Fibroblast of lung (primary cell): ENCODE measurements around the gene CFAP92. TPM values are rescaled to one million over a fixed set of nuclear protein-coding genes. Genes with fewer than 3 reads are reported as not detected.

Experiments
- DNase-seq, 2 donors: peaks; one replicate each; pipeline versions ENCODE4 v3.0.0 to v3.0.0-alpha.2; 2010; ENCODE audit warnings: low read depth in 2 of 2
- H2AFZ ChIP-seq: 2 replicates; pipeline ENCODE4 v1.5.1; 2012; ENCODE audit warnings: low read length, control low read depth, inconsistent platforms
- H3K27ac ChIP-seq: 2 replicates; pipeline ENCODE4 v1.5.1; 2011; ENCODE audit warnings: low read length, control low read depth; ENCODE audit not compliant: insufficient read depth
- H3K27me3 ChIP-seq: 2 replicates; pipeline ENCODE4 v1.5.1; 2011; ENCODE audit warnings: mild to moderate bottlenecking, low read length; ENCODE audit not compliant: control insufficient read depth, insufficient read depth
- H3K36me3 ChIP-seq: 2 replicates; pipeline ENCODE4 v1.5.1; 2011; ENCODE audit warnings: low read length; ENCODE audit not compliant: control insufficient read depth, insufficient read depth
- H3K4me1 ChIP-seq: 2 replicates; pipeline ENCODE4 v1.5.1; 2011; ENCODE audit warnings: low read length; ENCODE audit not compliant: control insufficient read depth, insufficient read depth; ENCODE audit errors: extremely low read depth
- H3K4me2 ChIP-seq: 2 replicates; pipeline ENCODE4 v1.5.1; 2011; ENCODE audit warnings: low read length, control low read depth; ENCODE audit not compliant: insufficient read depth; ENCODE audit errors: extremely low read depth
- H3K4me3 ChIP-seq, 4 experiments: fragments of 200-600 bp in 1 of 4; sonication (generic) in 1 of 4; replicated peaks in 1 of 4; 2 replicates each; pipeline ENCODE4 v1.5.1; 2011 to 2016; ENCODE audit warnings: low read length in 4 of 4, low read depth in 3 of 4, mild to moderate bottlenecking in 3 of 4, control low read depth in 2 of 4, inconsistent platforms in 1 of 4, mixed read lengths in 1 of 4; ENCODE audit not compliant: insufficient read depth in 1 of 4; ENCODE audit errors: control extremely low read depth in 1 of 4
- H3K79me2 ChIP-seq: 2 replicates; pipeline ENCODE4 v1.5.1; 2012; ENCODE audit warnings: mild to moderate bottlenecking, low read length, inconsistent platforms; ENCODE audit not compliant: control insufficient read depth, insufficient read depth
- H3K9ac ChIP-seq: 2 replicates; pipeline ENCODE4 v1.5.1; 2011; ENCODE audit warnings: mild to moderate bottlenecking, low read length, control low read depth; ENCODE audit not compliant: insufficient read depth
- H3K9me3 ChIP-seq: 2 replicates; pipeline ENCODE4 v1.5.1; 2012; ENCODE audit warnings: low read depth, low read length; ENCODE audit not compliant: control insufficient read depth, insufficient read depth
- H4K20me1 ChIP-seq: 2 replicates; pipeline ENCODE4 v1.5.1; 2011; ENCODE audit warnings: low read length; ENCODE audit not compliant: control insufficient read depth, insufficient read depth; ENCODE audit errors: extremely low read depth
- CTCF ChIP-seq, 2 donors: IDR thresholded peaks in 1 of 2; conservative IDR thresholded peaks in 1 of 2; 1 replicate in 1 of 2; 2 replicates in 1 of 2; pipeline ENCODE4 v1.5.1; 2011 to 2012; ENCODE audit warnings: low read length in 2 of 2, control low read depth in 1 of 2, inconsistent platforms in 1 of 2, low read depth in 1 of 2, mild to moderate bottlenecking in 1 of 2
- EZH2 ChIP-seq: IDR thresholded peaks from 2 replicates; pipeline ENCODE4 v1.5.1; 2012; ENCODE audit warnings: low read length, control low read depth, mild to moderate bottlenecking; ENCODE audit errors: missing control alignments
- polyA plus RNA-seq, 2 donors: library from polyadenylated mRNA; depleted of rRNA in 1 of 2; stranded (reverse) in 1 of 2; unstranded in 1 of 2; fragments of >200 nt; gene quantifications; 2 replicates each; pipeline ENCODE4 v1.2.1, GENCODE V29; 2011 to 2012; ENCODE audit warnings: missing spikeins in 1 of 2
- total RNA-seq: library from RNA; depleted of rRNA; stranded (reverse); fragments of >200 nt; gene quantifications from 2 replicates; pipeline ENCODE4 v1.2.1, GENCODE V29; 2014

CFAP92 gene
- total and polyA plus RNA-seq, 2 donors (not counting 1 experiment from before 2014, with no cell fraction given), result 0.07 TPM; not detected in 1

- no peaks in the 10 kb centered on the region for H3K9me3 ChIP-seq
- no peaks in the 10 kb centered on the region for H4K20me1 ChIP-seq
- H3K27ac ChIP-seq, result no peak overlapping the region
- no peak for TF ChIP-seq CTCF (conservative IDR thresholded peaks at IDR 0.05 in 1 of 2, IDR thresholded peaks at IDR 0.05 in 1 of 2; ENCODE audit: low read depth in 1 of 2, low read length in 2 of 2)
- TF ChIP-seq EZH2, result no peak
- no peaks in the 10 kb centered on the region for H3K27me3 ChIP-seq
- no peaks in the 10 kb centered on the region for H3K4me1 ChIP-seq
- H3K9ac ChIP-seq, result no peak overlapping the region
- peaks cover 4% of the 10 kb centered on the region for H3K36me3 ChIP-seq
- H3K79me2 ChIP-seq, result no peaks in the 10 kb centered on the region
- no peak for DNase-seq
- no peak overlapping the region for H2AFZ ChIP-seq
- H3K4me2 ChIP-seq, result no peak overlapping the region
- H3K4me3 ChIP-seq, result no peak overlapping the region
Observed at GRCh38 chr3:128917291-128917690, 76.6 kb downstream of the CFAP92 start.

- no peaks in the 10 kb centered on the region for H3K79me2 ChIP-seq
- no peaks in the 10 kb centered on the region for H3K4me1 ChIP-seq
- no peak overlapping the region for H3K4me2 ChIP-seq
- H4K20me1 ChIP-seq, result no peaks in the 10 kb centered on the region
- no peak for DNase-seq
- peaks cover 11% of the 10 kb centered on the region for H3K36me3 ChIP-seq
- no peak overlapping the region for H3K9ac ChIP-seq
- H3K27ac ChIP-seq, result no peak overlapping the region
- H3K9me3 ChIP-seq, result no peaks in the 10 kb centered on the region
- H3K4me3 ChIP-seq, result no peak overlapping the region
- TF ChIP-seq EZH2, result no peak
- no peak for TF ChIP-seq CTCF (conservative IDR thresholded peaks at IDR 0.05 in 1 of 2, IDR thresholded peaks at IDR 0.05 in 1 of 2; ENCODE audit: low read depth in 1 of 2, low read length in 2 of 2)
- no peaks in the 10 kb centered on the region for H3K27me3 ChIP-seq
- H2AFZ ChIP-seq, result no peak overlapping the region
Observed at GRCh38 chr3:128914966-128915645, 78.8 kb downstream of the CFAP92 start.

- DNase-seq, result no peak
- no peak overlapping the region for H3K4me3 ChIP-seq
- H3K9me3 ChIP-seq, result no peaks in the 10 kb centered on the region
- TF ChIP-seq CTCF (conservative IDR thresholded peaks at IDR 0.05 in 1 of 2, IDR thresholded peaks at IDR 0.05 in 1 of 2; ENCODE audit: low read depth in 1 of 2, low read length in 2 of 2), result no peak
- TF ChIP-seq EZH2, result no peak
- no peaks in the 10 kb centered on the region for H3K27me3 ChIP-seq
- H3K4me2 ChIP-seq, result no peak overlapping the region
- H3K4me1 ChIP-seq, result no peaks in the 10 kb centered on the region
- no peak overlapping the region for H2AFZ ChIP-seq
- H3K79me2 ChIP-seq, result no peaks in the 10 kb centered on the region
- H3K9ac ChIP-seq, result no peak overlapping the region
- no peaks in the 10 kb centered on the region for H4K20me1 ChIP-seq
- H3K36me3 ChIP-seq, result peaks cover 24% of the 10 kb centered on the region
- no peak overlapping the region for H3K27ac ChIP-seq
Observed at GRCh38 chr3:128911911-128912310, 82.0 kb downstream of the CFAP92 start.
